HG03097 (cell line): ENCODE results near the gene PAK4.
"Not testable (repeated sequence)": the region's sequence is repeated elsewhere in the genome, so short reads cannot be mapped to it uniquely, and the experiment has no call there.

Source experiments
- ATAC-seq: cut with Tn5 transposase; IDR thresholded peaks from one replicate; pipeline ENCODE4 v1.9.1; 2021; ENCODE audit not compliant: unreplicated experiment, low FRiP score

The PAK4 gene

DNA sequence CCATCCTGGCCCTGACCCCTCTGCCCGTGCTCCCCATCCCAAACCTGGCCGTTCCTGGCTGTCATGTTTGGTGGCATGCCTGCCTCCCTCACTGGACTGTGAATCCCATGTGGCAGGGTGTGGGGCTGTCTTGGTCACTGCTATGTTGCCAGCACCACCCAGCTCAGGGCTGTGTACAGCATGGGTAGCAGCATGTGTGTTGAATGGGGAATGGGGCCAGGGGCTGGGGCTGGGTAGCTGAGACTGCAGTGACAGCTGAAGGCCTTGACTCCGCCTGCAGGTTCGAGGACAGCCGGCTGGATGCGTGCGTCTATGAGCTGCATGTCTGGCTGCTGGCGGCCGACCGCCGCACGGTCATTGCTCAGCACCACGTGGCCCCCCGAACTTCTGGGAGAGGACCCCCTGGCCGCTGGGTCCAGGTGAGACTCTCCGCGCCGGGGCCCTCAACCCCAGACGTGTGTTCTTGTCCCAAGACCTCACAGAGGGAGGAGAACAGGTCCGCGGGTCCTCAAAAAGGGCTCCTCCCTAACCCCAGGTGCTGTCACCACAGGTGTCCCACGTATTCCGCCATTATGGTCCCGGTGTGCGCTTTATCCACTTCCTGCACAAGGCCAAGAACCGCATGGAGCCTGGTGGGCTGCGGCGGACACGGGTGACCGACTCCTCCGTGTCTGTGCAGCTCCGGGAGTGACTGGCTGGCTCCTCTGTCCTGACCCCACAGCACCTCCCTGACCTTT lies 74.6 kb downstream of the PAK4 start:
- ATAC-seq = no peak

DNA sequence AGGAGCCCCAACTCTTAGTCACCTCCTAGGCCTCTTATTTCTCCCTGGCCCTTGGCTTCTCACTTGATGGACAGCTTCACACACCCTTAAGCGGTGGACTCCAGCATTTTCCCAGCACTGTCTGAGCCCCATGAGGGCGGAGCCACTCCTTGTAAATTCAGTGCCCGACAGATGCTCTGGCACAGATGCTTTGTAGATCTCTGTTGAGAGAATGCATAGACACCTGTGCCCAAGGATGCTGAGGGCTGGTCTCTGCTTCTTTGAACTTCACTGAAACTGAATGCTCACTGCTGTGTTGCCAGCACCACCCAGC lies 75.2 kb downstream of the PAK4 start:
- ATAC-seq = no peak

GRCh38 chr19:39202998-39203355 lies 77.4 kb downstream of the PAK4 start:
- no peak for ATAC-seq

- ATAC-seq = no peak
These were observed 78.1 kb downstream of the PAK4 start, which contains the start of gene SYCN for GRCh38 chr19:39203372-39204341. Gene SYCN, minus strand, starts transcription at chr19:39204263. Its CDS starts 9 bp downstream, at chr19:39204254.

GRCh38 chr19:39205449-39205764 lies 79.8 kb downstream of the PAK4 start:
- ATAC-seq = no peak

DNA sequence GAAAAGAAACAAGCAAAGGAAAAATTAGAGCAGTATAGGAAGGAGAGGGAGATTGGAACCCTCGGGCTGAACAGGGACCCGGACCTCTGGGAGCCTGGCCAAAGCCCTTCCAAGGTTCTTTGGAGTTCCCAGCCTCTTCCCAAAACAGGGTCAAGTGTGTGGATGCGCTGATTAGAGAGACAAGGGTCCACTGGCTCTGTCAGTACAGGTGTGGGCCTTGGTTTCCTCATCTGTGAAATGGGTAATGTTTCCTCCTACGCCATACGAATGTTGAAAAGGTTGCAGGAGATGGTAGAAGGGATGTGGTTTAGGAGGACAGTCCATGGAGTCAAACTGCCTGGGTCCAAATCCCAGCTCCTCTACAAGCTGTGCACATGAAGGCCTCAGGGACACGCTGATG lies 80.5 kb downstream of the PAK4 start:
- ATAC-seq = no peak

DNA sequence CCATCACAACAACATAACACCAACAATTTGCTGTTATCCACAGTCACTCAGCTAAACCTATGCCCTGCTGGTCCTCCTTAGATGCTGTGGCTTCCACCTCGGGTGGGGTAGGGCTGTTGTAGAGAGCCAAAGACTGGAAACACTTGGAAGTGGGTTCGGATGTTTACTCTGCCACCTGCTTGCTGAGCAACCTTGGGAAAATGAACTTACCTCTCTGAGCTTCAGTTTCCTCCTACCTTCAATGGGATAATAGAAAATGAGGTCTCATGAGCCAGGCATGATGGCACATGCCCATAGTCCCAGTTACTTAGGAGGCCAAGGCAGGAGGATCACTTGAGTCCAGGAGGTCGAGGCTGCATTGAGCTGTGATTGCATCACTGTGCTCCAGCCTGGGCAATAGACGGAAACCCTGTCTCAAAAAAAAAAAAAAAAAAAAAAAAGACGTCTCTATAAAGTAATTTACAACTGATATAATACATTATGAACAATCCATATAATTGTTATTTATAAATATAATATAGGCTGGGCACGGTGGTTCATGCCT lies 81.8 kb downstream of the PAK4 start:
- ATAC-seq = no peak

GRCh38 chr19:39208175-39208795 lies 82.7 kb downstream of the PAK4 start:
- no peak for ATAC-seq

GRCh38 chr19:39209196-39209595 lies 83.6 kb downstream of the PAK4 start:
- ATAC-seq = no peak

- ATAC-seq = no peak
These were observed 86.3 kb downstream of the PAK4 start for GRCh38 chr19:39211731-39212374.

GRCh38 chr19:39212375-39212742 lies 86.8 kb downstream of the PAK4 start:
- no peak for ATAC-seq

GRCh38 chr19:39215323-39215722 lies 89.7 kb downstream of the PAK4 start:
- not testable (repeated sequence) for ATAC-seq

- ATAC-seq = no peak
These were observed 91.5 kb downstream of the PAK4 start for GRCh38 chr19:39217094-39217493.

DNA sequence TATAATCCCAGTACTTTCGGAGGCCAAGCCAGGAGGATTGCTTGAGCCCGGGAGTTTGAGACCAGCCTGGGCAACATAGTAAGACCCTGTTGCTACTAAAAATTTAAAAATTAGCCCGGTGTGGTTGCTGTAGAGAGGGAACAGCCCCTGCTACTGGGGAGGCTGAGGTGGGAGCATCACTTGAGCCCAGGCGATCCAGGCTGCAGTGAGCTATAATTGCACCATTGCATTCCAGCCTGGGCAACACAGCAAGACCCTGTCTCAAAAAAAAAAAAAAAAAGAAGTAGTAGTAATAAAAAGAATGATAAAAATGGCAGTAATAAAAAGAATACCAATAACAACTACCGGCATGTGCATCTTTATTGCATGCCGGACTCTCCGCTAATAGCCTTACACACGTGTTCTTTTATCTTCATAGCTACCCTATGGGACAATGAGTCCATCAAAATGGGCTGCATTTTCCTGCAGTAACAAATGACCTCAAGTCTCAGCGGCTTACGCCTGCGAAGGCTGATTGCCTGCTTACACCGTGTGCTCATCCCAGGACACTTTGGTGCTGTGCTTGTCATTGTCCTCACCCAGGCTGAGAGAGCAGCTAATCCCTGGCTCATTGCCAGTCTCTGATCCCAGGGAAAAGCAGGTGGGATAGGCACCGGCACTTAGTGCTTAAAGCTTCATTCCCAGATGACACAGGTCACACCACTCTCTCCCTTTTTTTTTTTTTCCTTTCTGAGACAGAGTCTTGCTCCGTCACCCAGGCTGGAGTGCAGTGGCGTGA lies 92.8 kb downstream of the PAK4 start:
- ATAC-seq = no peak

DNA sequence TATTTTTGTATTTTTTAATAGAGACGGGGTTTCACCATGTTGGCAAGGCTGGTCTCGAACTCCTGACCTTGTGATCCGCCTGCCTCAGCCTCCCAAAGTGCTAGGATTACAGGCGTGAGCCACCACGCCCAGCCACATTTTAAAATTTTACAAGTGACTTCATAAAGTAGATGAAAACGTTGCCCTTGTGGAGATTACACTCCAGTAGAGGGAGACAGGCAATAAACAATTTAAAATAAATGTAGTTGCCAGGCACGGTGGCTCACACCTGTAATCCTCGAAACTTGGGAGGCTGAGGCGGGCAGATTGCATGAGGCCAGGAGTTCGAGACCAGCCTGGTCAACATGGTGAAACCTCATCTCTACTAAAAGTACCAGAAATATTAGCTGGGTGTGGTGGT lies 93.5 kb downstream of the PAK4 start:
- not testable (repeated sequence) for ATAC-seq

DNA sequence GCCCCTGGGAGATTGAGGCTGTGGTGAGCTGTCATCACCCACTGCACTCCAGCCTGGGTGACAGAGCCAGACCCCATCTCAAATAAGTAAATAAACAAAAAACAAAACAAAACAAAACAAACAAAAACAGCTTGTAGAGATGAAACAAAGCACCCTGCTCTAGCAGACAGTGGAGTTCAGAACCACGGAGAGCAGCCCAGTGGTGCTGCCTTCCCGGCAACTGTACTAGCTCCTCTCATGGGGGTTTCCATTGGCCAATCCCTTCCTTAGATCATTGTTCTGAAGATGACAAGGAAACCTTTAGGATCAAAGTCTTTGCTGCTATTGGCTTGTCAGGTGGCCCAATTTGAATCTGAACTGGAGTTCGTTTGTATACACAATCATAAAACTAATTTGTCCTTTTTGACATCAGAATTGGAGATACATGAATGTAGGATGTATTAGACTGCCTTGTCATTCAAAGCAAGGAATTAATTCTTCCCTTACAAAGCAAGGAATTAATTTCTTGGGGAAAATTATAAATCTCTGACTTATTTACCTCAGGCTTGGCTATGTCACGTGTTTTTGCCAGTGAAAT lies 98.2 kb downstream of the PAK4 start:
- ATAC-seq = no peak

DNA sequence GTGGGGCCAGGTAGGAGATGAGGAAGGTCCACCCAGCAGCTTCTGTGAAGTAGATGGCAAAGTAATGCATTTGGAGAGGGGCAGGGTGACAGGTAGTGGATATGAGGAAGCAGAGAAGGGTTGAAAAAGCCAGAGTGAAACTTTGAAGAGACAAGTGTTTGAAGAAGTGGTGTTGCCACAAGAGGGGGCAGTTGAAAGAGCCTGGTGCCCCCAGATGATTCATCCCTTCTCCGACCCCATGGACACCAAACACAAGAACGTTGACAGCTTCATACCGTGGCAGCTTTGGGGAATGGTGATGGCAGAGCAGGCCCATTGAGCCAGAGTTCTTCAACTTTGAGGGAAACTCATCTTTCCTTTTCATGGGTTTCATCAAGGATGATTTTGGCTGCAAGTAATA lies 99.3 kb downstream of the PAK4 start:
- no peak for ATAC-seq
